ENCODE data around the gene CNOT3.
A peak's percentile ranks its signal among the peaks of the same experiment; 100 is the strongest.

CNOT3 gene

GRCh38 chr19:54151362-54152035, 13.9 kb downstream of the CNOT3 start:
- TF ChIP-seq CTCF (IDR thresholded peaks at IDR 0.05; ENCODE audit: low read depth, low read length), result no peak
- no peak for DNase-seq (ENCODE audit: low read depth in 2 of 2)
- H3K4me3 ChIP-seq (replicated peaks in 1 of 2; ENCODE audit: low read depth in 2 of 2, low read length in 2 of 2), result no peak overlapping the region

- H3K4me3 ChIP-seq (replicated peaks in 1 of 2; ENCODE audit: low read depth in 2 of 2, low read length in 2 of 2), result no peak overlapping the region
- TF ChIP-seq CTCF (IDR thresholded peaks at IDR 0.05; ENCODE audit: low read depth, low read length), result no peak
- DNase-seq (ENCODE audit: low read depth in 2 of 2), result no peak
Observed at GRCh38 chr19:54152267-54152666, 14.7 kb downstream of the CNOT3 start.

GRCh38 chr19:54152878-54153524, 15.4 kb downstream of the CNOT3 start:
- DNase-seq (ENCODE audit: low read depth in 2 of 2), result peak in 1 of 2 donors; percentile 41
- no peak overlapping the region for H3K4me3 ChIP-seq (replicated peaks in 1 of 2; ENCODE audit: low read depth in 2 of 2, low read length in 2 of 2)
- no peak for TF ChIP-seq CTCF (IDR thresholded peaks at IDR 0.05; ENCODE audit: low read depth, low read length)

GRCh38 chr19:54153731-54154326, 16.3 kb downstream of the CNOT3 start:
- no peak for TF ChIP-seq CTCF (IDR thresholded peaks at IDR 0.05; ENCODE audit: low read depth, low read length)
- DNase-seq (ENCODE audit: low read depth in 2 of 2), result no peak

GRCh38 chr19:54154603-54155345, 17.2 kb downstream of the CNOT3 start:
- TF ChIP-seq CTCF (IDR thresholded peaks at IDR 0.05; ENCODE audit: low read depth, low read length), result no peak
- DNase-seq (ENCODE audit: low read depth in 2 of 2), result peak in 1 of 2 donors; percentile 84
- no peak overlapping the region for H3K4me3 ChIP-seq (replicated peaks in 1 of 2; ENCODE audit: low read depth in 2 of 2, low read length in 2 of 2)

More at GRCh38 chr19:54153731-54154326, 16.3 kb downstream of the CNOT3 start:
- no peak overlapping the region for H3K4me3 ChIP-seq (replicated peaks in 1 of 2; ENCODE audit: low read depth in 2 of 2, low read length in 2 of 2)

- H3K4me3 ChIP-seq (replicated peaks in 1 of 2; ENCODE audit: low read depth in 2 of 2, low read length in 2 of 2), result no peak overlapping the region
- no peak for TF ChIP-seq CTCF (IDR thresholded peaks at IDR 0.05; ENCODE audit: low read depth, low read length)
- DNase-seq (ENCODE audit: low read depth in 2 of 2), result no peak
Observed at GRCh38 chr19:54155694-54156093, 18.1 kb downstream of the CNOT3 start.
